Breast epithelium (tissue), 4 donors: ENCODE measurements around the gene TMED7. TPM values are rescaled to one million over a fixed set of nuclear protein-coding genes. Genes with fewer than 3 reads are reported as not detected.

Experiments
- DNase-seq, 2 donors: peaks; one replicate each; pipeline ENCODE4 v3.0.0-alpha.2; 2019; ENCODE audit warnings: low spot score in 2 of 2
- H3K27ac ChIP-seq, 2 donors: fragments of 200-600 bp; sonication (generic) in 1 of 2; one replicate each; pipeline ENCODE4 v1.5.1; 2016 to 2019; ENCODE audit warnings: mild to moderate bottlenecking in 1 of 2
- H3K27me3 ChIP-seq, 2 donors: fragments of 200-600 bp; sonication (generic) in 1 of 2; one replicate each; pipeline versions ENCODE4 v1.5.1 to v1.6.0; 2017 to 2019; ENCODE audit warnings: control low read depth in 1 of 2, mild to moderate bottlenecking in 1 of 2
- H3K36me3 ChIP-seq: fragments of 200-600 bp; one replicate; pipeline ENCODE4 v1.5.1; 2019
- H3K4me1 ChIP-seq, 2 donors: fragments of 200-600 bp; sonication (generic); one replicate each; pipeline ENCODE4 v1.5.1; 2016 to 2019; ENCODE audit warnings: control low read depth in 1 of 2
- H3K4me3 ChIP-seq, 3 donors: fragments of 200-600 bp; sonication (generic); 1 replicate in 2 of 3; 2 replicates in 1 of 3; pipeline ENCODE4 v1.5.1; 2016 to 2019; ENCODE audit warnings: mild to moderate bottlenecking in 3 of 3, moderate library complexity in 2 of 3
- H3K9me3 ChIP-seq, 2 donors: fragments of 200-600 bp; sonication (generic) in 1 of 2; one replicate each; pipeline ENCODE4 v1.5.1; 2016 to 2019; ENCODE audit warnings: control low read depth in 1 of 2
- CTCF ChIP-seq, 3 donors: fragments of 450-650 bp; IDR thresholded peaks; one replicate each; pipeline ENCODE4 v1.5.1; 2016 to 2017; ENCODE audit warnings: antibody characterized with exemption in 3 of 3, mild to moderate bottlenecking in 3 of 3, moderate library complexity in 3 of 3
- POLR2A ChIP-seq: fragments of 450-650 bp; IDR thresholded peaks from one replicate; pipeline ENCODE4 v1.6.1; 2016; ENCODE audit warnings: antibody characterized with exemption, mild to moderate bottlenecking, moderate library complexity
- POLR2AphosphoS5 ChIP-seq, 3 donors: sonication (generic); formaldehyde crosslinking; IDR thresholded peaks; one replicate each; pipeline ENCODE4 v1.6.1; 2017; ENCODE audit warnings: antibody characterized with exemption in 3 of 3
- intact Hi-C: fragments of 100-400 bp; cut with DNase I; formaldehyde crosslinking; loops from one replicate; pipeline ENCODE4 v1.15.1; 2023; ENCODE audit warnings: low total_unique reads
- total RNA-seq, 3 donors: library from RNA; depleted of rRNA; stranded (reverse); fragments of >200 nt; gene quantifications; one replicate each; pipeline ENCODE4 v1.1.0, GENCODE V29; 2016

Gene TMED7
- total RNA-seq, 3 donors from 2014 or later = 74.4 to 94.7 (median 80.5) TPM

- no peaks in the 10 kb centered on the region for H3K36me3 ChIP-seq
- H3K9me3 ChIP-seq = no peaks in the 10 kb centered on the region
- TF ChIP-seq POLR2AphosphoS5 (IDR thresholded peaks at IDR 0.05) (no peak), CTCF (IDR thresholded peaks at IDR 0.05) (no peak), POLR2A (no peak)
- no peak overlapping the region for H3K4me3 ChIP-seq
- H3K4me1 ChIP-seq = no peaks in the 10 kb centered on the region
- intact Hi-C loops = no loop called here
- no peak for DNase-seq
- no peaks in the 10 kb centered on the region for H3K27me3 ChIP-seq
- H3K27ac ChIP-seq = no peak overlapping the region
Measured at GRCh38 chr5:115640274-115640673, 14.4 kb upstream of the TMED7 start.

- Histone ChIP-seq H3K4me3 (no peak overlapping the region), H3K27ac (no peak overlapping the region), H3K9me3 (no peaks in the 10 kb centered on the region), H3K36me3 (no peaks in the 10 kb centered on the region), H3K4me1 (no peaks in the 10 kb centered on the region), H3K27me3 (no peaks in the 10 kb centered on the region)
- no peak for DNase-seq
- no peak for TF ChIP-seq CTCF (IDR thresholded peaks at IDR 0.05)
- TF ChIP-seq POLR2AphosphoS5 (IDR thresholded peaks at IDR 0.05) = no peak
- no peak for TF ChIP-seq POLR2A
- intact Hi-C loops = no loop called here
Measured at GRCh38 chr5:115639377-115639776, 13.5 kb upstream of the TMED7 start.

- H3K27ac ChIP-seq = no peak overlapping the region
- no peak overlapping the region for H3K4me3 ChIP-seq
- DNase-seq = no peak
- no peaks in the 10 kb centered on the region for H3K36me3 ChIP-seq
- no peaks in the 10 kb centered on the region for H3K4me1 ChIP-seq
- TF ChIP-seq POLR2AphosphoS5 (IDR thresholded peaks at IDR 0.05) (no peak), CTCF (IDR thresholded peaks at IDR 0.05) (no peak), POLR2A (no peak)
- H3K9me3 ChIP-seq = no peaks in the 10 kb centered on the region
- H3K27me3 ChIP-seq = no peaks in the 10 kb centered on the region
- intact Hi-C loops = no loop called here
Measured at GRCh38 chr5:115637507-115637906, 11.7 kb upstream of the TMED7 start.

- Histone ChIP-seq H3K27ac (no peak overlapping the region), H3K9me3 (no peaks in the 10 kb centered on the region), H3K27me3 (no peaks in the 10 kb centered on the region), H3K4me1 (no peaks in the 10 kb centered on the region), H3K4me3 (no peak overlapping the region), H3K36me3 (no peaks in the 10 kb centered on the region)
- TF ChIP-seq POLR2A = no peak
- TF ChIP-seq POLR2AphosphoS5 (IDR thresholded peaks at IDR 0.05) = no peak
- TF ChIP-seq CTCF (IDR thresholded peaks at IDR 0.05) = no peak
- intact Hi-C loops = no loop called here
- DNase-seq = no peak
Measured at GRCh38 chr5:115636008-115636407, 10.2 kb upstream of the TMED7 start.

GRCh38 chr5:115634343-115635132 is 8.7 kb upstream of the TMED7 start:
- Histone ChIP-seq H3K9me3 (no peaks in the 10 kb centered on the region), H3K27ac (peak overlapping the region; percentile 43 to 72), H3K27me3 (no peaks in the 10 kb centered on the region), H3K4me3 (peak overlapping the region; percentile 30 to 55 (median 45)), H3K36me3 (no peaks in the 10 kb centered on the region), H3K4me1 (no peaks in the 10 kb centered on the region)
- intact Hi-C loops = no loop called here
- DNase-seq = peak; percentile 85 to 89
- TF ChIP-seq POLR2AphosphoS5 (IDR thresholded peaks at IDR 0.05) (peak in 2 of 3 donors; percentile 22 to 47), POLR2A (no peak), CTCF (IDR thresholded peaks at IDR 0.05) (peak; percentile 72 to 94 (median 90))
